Cerebellar cortex (tissue), 1 donor: Measurements from ENCODE around the gene USP31.

Experiments used
- DNase-seq: peaks from one replicate; pipeline ENCODE4 v3.0.0-alpha.2; 2015; ENCODE audit warnings: low spot score

The USP31 gene

GRCh38 chr16:23149267-23149992 is at the start of gene USP31:
TSS of gene USP31 (minus strand) at chr16:23149452. CDS start at chr16:23149270, 182 bp downstream.
- DNase-seq, result peak; percentile 95

GRCh38 chr16:23196539-23196938 is 47.3 kb upstream of the USP31 start:
- DNase-seq, result no peak

- DNase-seq, result no peak
Measured at GRCh38 chr16:23195366-23195978, 46.2 kb upstream of the USP31 start.

- no peak for DNase-seq
Measured at GRCh38 chr16:23194497-23195221, 45.4 kb upstream of the USP31 start.

GRCh38 chr16:23188911-23189310 is 39.7 kb upstream of the USP31 start:
- DNase-seq, result no peak

GRCh38 chr16:23187341-23187740 is 38.1 kb upstream of the USP31 start:
- DNase-seq, result peak; percentile 5

- DNase-seq, result peak; percentile 26
Measured at GRCh38 chr16:23186171-23186570, 36.9 kb upstream of the USP31 start.

- DNase-seq, result peak; percentile 87
Measured at GRCh38 chr16:23185656-23186055, 36.4 kb upstream of the USP31 start.

- no peak for DNase-seq
Measured at GRCh38 chr16:23183543-23183862, 34.3 kb upstream of the USP31 start.

- DNase-seq, result peak; percentile 30
Measured at GRCh38 chr16:23182679-23183542, 33.7 kb upstream of the USP31 start, which contains the start of gene SCNN1G. TSS of gene SCNN1G (plus strand) at chr16:23182745. CDS start at chr16:23186272, 3,527 bp downstream.

- DNase-seq, result peak; percentile 68
Measured at GRCh38 chr16:23182206-23182678, 33.0 kb upstream of the USP31 start.

GRCh38 chr16:23181506-23181905 is 32.3 kb upstream of the USP31 start:
- no peak for DNase-seq

GRCh38 chr16:23175651-23176050 is 26.4 kb upstream of the USP31 start:
- DNase-seq, result no peak

- DNase-seq, result no peak
Measured at GRCh38 chr16:23174622-23175021, 25.4 kb upstream of the USP31 start.

GRCh38 chr16:23172994-23173393 is 23.7 kb upstream of the USP31 start:
- DNase-seq, result no peak

- DNase-seq, result no peak
Measured at GRCh38 chr16:23172583-23172982, 23.3 kb upstream of the USP31 start.

- DNase-seq, result no peak
Measured at GRCh38 chr16:23164736-23165135, 15.5 kb upstream of the USP31 start.

GRCh38 chr16:23163921-23164320 is 14.7 kb upstream of the USP31 start:
- no peak for DNase-seq

GRCh38 chr16:23160574-23160973 is 11.3 kb upstream of the USP31 start:
- no peak for DNase-seq

- no peak for DNase-seq
Measured at GRCh38 chr16:23160082-23160481, 10.8 kb upstream of the USP31 start.

- DNase-seq, result no peak
Measured at GRCh38 chr16:23158114-23158513, 8.9 kb upstream of the USP31 start.

- no peak for DNase-seq
Measured at GRCh38 chr16:23156946-23157460, 7.8 kb upstream of the USP31 start.
